GM21529 (cell line): ENCODE measurements around the gene MRPL34.
A peak's percentile ranks its signal among the peaks of the same experiment; 100 is the strongest.

Experiments used
- ATAC-seq: cut with Tn5 transposase; IDR thresholded peaks from one replicate; pipeline ENCODE4 v1.9.1; 2021; ENCODE audit not compliant: unreplicated experiment

MRPL34 gene

DNA sequence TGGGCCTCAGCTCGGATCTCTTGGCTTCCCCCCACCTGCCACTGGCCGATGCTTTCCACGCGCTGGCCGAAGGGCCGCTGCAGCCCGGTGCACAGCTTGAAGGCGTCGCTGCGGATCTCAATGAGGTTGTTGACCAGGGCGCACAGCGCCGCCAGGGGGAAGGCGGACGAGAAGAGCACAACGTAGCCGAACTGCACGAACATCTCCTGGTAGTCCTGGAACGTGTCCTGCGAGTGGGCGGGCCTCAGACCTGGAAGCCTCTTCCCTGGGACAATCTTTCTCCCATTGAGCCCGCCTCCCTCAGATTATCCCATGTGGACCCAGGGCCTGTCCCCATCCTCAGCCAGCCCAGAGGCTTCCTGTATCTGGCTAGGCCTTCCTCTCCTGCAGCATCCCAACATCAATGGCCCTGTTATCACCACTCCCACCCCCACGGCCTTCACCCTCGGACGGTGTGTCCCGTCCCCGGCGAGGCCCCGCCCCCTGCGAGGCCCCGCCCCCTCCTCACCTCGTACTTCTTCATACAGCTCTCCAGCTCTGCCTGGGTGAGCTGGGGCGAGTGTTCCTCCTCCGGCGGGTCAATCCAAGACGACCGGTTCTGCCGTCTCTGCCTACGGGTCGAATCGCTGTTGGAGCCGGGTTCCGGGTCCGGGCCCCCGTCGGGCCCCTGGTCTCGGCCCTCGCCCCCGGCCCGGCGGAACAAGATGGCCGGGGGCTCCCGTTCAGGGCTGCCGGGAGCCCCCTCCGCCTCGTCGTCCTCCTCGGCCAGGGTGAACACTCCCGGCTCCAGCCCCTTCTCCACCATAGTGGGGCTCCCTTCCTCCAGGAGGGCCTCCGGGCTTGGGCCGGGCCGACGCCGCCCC is 22.2 kb downstream of the MRPL34 start:
- no peak for ATAC-seq

DNA sequence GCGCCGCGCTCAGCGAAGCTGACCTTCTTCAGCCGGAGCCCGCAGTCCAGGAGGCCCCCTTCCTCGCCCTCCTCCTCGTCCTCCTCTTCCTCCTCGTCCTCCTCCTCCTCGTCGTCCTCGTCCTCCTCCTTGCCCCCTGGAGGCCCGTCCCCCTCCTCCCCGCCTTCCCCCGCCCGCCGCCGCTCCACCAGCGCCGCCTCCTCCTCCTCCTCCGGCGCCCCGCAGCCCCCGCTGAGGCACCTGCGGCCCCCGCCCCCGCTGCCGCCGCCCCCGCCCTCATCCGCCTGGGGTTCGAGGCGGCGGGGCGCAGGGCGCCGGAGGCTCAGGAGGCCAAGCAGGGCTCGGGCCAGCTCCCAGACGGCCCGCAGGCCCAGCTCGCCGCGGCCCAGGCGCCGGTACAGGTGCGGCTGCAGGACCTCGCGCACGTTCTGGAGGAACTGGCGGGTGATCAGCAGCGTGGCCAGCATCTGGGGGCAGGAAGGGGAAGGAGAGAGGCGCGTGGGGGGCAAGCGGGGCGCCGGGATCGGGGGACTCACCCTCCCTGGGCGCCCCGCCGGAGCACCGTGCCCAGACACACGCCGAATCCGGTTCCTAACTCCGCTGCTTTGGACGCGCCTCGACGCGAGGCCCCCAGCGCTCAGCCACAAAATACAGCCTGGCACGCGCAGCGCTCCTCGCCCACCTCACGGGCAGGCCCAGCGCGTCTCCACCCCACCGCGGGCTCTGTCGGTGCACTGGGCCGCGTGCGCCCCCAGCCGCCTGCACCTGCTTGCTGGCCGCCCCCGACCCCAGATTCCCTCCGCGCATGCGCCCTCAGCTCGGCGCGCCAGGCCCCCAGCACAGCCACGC is 23.1 kb downstream of the MRPL34 start:
- no peak for ATAC-seq

DNA sequence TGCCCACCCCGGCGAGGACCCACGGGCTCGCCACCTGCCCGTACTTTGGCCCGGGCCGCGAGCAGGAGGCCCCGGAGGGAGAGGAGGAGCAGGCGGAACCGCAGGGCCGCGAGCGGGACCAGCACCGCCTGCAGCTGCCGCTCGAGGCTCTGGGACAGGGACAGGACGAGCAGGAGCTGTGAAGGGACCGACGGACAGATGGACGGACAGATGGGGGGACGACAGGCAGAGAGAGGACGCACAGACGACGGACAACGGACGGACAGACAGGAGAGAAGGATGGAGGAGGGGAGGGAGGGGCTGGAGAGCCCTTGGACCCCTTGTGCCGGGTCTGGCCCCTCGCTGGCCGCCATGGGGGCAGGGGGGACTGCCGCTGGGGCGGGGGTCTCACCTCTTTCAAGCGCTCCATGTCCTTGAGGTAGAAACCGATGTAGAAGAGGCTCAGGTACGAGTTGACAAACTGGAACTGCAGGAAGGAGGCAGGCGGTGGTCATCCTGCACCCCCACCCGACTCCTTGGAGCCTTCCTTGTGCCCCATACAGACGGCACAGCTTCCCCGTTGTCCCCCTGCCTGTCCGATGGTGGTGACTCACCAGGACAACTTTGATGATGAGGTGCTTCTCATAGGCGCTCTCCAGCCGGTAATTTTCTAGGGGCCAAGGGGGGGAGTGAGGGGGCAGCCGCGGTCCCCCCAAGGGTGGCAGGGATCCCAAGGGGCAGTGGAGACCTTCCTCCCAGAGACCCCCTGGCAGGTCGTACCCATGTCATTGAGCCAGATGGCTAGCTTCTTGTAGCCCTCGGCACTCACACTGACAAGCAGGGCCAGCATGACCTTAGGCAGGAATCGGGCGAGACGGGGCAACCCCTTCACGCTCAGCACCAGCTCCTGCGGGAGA is 23.9 kb downstream of the MRPL34 start:
- no peak for ATAC-seq

DNA sequence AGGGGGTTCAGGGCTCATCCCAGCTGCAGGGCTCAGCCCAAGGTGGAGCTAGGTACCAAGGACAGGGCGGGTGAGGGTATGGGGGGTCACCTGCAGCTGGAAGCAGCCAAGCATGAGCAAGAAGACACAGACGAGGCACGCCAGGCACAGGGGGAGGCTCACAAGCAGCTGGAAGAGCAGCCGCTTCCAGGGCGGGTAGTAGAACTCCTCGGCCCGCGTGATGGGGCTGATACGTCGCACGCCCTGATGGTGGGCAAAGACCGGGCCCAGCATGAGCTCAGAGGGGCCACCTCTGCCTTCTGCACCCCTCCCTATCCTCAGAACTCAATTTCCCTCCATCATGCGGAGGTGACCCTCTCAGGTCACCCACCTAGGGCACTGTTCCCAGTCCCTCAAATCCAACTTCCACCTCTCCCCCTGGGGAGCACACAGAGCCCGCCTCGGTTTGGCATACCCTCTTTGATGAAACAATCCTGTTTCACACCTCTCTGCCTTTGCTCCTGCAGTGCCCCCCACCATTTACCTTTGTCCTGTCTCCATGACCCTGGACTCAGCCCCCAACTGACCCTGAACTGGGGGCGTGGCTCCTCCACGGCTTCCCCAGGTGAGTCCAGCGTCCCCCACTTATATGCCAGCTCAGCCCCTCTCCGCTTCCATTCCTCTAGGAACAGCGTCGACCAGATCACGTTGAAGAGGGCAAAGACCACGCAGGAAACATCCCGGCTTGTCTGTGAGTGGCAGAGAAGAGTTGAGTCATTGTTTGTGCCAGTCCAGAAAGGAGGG is 24.8 kb downstream of the MRPL34 start:
- no peak for ATAC-seq

DNA sequence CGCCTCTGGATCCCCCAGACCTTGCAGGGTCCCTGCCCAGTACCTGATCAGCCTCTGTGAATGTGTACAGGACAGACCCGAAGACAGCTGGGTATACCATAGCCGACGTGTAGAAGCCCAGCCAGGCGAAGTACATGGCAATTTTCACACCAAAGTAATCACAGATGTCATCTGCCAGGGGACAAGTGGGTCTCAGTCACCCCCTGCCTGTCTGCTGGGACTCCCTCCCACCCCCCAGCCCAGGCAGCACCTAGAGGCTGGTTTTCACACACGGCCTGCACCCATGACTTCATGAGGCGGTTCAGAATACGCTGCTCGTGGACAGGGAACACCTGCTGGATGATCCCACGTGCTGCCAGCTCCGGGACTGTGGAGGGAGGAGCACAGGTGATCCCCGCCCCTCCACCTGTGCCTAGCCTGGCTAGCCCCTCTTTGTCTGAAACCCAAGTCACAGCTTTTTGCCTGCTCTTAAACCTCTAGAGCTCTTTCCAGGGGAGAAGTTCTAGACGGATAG is 25.4 kb downstream of the MRPL34 start:
- no peak for ATAC-seq

DNA sequence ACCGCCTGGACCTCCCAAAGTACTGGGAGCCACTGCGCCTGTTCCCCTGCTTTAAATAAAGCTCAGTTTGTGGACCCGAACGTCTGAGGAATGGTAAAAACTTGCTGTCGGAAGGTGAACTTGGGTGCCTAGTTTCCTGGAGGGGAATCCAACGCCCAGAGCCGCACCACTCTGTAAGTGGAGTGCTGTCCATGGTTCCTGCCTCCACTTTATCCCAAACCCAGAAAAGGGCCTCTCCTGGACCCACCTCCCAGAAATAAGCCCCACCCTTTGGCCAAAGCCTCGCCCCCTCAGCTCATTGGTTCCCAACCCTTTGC is 26.6 kb downstream of the MRPL34 start:
- ATAC-seq, result no peak

DNA sequence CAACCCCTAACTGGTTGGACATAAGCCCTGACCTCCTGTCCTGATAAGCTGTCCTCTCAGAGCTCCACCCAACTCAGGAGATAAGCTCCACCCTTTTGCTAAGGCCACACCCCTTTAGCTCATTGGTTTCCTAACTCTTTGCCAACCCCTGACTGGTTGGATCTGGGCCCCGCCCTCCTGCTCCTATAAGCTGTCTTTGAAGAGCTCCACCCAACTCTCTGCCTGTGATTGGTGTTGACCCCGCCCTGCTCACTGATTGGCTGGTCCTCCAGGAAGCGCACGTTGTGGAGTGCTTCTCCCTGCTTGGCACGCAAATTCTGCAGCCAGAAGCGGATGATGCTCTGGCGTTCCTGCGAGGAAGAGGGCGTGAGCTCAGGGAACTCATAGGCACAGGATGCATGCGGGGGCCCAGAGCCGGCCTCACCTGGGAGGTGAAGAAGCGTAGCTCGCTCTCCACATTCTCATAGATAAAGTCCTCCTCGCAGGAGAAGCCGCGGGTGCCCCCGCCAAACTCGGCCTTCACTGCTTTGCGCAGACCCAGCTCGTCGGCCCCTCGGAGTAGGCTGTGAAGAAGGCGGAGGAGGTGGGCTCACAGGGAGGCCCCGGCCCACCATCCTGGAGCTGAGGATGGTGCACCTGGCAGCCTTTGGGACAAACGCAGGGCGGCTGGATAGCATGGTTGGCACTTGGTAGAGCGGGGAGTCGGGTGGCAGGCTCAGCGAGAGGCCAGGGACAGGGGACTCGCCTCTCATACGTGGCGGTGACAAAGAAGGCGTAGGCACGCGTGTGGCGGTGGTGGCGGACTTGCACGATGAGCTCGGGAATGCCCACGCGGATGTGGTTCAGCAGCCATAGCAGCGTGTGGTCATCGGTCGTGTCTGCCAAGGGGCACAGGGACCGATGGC is 27.3 kb downstream of the MRPL34 start:
- ATAC-seq, result no peak

DNA sequence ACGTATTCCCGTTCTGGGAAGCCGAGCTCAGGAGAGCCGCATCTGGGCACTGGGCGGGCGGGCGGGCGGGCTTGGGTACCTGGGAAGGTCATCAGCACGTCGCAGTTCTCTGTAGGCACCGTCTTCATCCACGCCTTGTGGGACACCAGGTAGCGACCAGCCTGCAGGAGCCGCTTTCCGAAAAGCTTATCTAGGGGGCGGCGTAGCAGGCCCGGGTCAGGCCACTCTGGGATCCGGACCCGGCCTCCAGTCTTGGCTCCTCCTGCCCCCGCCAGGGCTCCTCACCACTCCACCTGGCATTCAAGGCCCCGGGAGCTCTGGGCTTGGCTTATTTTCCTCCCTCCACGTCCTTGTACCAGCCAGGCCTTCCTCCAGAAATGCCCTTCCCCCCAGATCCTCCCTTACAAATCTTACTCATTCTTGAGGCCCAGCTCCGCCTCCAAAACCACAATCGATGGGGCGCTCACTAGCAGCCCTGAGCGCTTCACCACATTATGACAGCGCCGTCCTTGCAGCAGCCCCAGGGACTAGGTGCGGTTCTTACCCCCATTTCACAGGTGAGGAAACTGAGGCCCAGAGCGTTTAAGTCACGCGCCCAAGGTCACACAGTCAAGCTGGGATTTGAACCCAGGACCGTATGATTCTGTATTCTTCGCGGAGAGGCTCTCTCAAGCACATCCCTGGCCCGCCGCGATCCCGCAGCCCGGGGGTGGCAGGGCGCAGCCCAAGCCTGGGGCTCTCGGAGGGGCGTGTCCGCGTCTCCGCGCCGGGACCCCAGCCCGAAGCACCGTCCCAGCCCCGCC is 28.1 kb downstream of the MRPL34 start:
- ATAC-seq, result no peak

DNA sequence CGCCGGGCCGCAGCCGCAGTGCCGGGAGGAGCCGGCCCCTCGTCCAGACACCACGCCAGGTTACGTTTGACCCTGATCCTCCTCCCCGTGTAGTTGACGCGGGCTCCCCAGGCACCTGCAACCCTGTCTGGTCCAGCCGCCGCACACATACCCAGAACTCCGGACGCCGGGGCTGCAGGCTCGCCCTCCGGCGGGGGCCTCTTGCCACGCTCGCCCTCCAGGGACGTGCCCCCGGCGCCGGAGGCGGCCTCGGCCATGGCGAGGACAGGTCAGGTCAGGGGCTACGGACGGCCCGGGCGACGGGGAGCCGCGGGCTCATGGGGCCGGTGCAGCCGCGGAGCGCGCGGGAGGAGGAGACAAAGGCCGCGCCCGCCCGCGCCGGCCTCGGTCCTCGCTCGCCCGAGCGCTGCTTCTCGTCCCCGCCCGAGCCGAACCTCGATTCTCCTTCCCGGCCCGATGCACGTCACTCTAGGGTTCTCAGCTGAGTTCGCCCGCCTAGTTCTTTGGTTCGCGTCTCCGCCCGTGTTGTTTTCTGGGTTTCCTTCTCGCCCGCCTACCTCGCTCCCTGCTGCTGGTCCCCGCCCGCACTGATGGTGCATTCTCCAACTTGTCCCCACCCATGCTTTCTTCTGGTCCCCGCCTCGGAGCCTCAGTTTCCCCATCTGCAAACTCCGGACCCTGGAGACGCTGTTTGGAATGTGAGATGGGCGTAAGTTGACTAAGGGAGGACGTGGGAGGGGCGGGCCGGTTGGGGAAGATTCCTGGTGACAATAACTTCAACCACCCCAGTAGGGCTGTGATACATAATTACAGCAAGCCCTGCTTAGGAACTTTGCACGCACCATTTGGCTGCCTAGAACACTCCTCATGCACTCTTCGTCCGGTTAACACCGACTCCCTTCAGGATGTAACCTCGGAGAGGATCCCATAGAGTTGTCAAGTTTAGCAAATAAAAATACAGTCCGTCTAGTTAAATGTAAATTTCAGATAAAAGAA is 29.0 kb downstream of the MRPL34 start, which contains the start of gene ANO8:
ANO8 (minus strand) TSS at position 442 of the 996 bp plus-strand sequence; CDS start at position 257, 185 bp downstream.
- peak; percentile 48 for ATAC-seq

DNA sequence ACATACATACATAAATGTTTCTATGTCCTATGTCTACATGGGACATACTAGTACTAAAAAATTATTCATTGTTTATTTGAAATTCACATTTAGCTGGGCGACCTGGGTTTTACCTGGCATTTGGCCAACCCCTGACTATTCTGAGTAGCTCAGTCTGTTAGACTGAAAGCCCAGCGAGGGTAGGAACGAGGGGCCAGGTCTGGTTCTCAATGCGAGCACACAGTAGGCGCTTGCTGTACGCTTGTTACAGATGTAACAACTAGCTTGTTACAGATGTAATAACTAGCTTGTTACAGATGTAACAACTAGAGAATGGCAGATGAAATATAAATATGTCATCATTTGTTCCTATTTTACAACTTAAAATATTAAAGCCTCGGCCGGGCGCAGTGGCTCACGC is 29.9 kb downstream of the MRPL34 start:
- no peak for ATAC-seq

DNA sequence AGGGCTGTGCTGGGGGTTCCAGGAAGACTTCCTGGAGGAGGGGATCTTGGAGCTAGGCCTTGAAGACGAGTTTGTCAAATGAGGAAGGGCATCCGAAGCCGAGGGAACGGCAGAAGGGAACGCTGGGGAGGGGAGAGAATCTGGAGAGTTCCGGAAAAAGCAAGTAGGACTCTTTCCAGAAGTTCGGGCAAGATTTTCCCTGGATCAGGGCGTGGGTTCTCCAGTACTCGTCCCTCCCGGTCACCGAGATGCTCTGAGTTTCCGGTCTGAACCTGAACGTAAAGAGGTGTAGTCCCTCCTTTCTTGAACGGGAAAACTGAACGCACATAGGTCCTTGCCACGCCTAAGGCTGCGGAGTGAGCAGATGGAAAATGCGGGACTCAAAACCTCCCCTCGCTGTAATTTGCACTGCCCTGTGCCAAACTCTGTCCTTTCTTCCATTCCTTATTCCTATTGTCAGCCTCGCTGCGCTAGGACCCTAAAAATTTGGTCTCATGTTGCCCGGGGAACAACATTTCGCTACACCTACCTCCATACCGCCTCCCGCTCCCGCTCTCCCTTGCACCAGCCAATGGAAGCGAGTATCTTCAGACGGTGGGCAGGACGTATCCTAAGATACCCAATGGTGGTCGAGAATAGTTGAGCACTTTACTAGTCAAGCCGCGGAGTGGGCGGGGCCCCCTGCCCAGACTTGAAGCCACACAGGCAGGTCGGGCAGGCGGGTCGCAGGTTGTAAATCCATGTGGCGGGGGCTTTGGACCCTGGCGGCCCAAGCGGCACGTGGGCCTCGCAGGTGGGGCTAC is 31.4 kb downstream of the MRPL34 start, which contains the start of gene GTPBP3:
GTPBP3 (plus strand) TSS at position 682 of the 803 bp plus-strand sequence; CDS start at position 741, 59 bp downstream.
- peak; percentile 68 for ATAC-seq

DNA sequence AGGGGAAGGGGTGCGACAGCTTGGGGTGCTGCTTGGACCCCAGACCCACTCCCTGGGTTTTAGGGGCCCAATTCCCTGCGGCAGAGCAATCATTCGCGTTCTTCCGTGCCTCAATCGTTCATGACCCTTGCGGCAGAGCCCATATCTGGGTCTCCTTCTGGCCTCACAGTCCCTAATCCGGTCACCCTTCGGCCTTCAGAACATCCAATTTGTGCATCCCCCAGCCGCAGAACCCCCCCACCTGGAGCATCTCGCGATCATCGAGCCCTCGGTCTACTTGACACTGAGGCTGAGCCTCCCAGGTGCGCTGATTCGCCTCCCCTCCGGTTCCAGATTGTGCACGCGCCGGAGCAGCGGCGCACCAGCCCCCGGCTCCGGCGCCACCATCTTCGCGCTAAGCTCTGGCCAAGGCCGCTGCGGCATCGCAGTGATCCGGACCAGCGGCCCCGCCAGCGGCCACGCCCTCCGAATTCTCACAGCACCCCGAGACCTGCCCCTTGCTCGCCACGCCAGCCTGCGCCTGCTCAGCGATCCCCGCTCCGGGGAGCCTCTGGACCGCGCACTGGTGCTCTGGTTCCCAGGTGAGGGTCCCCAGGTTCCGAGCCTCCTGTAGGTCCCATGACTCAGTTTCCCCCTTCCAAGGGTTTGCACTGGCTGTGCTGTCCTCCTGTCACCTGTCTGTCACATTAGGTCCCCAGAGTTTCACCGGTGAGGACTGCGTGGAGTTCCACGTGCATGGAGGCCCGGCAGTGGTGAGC is 32.2 kb downstream of the MRPL34 start:
- no peak for ATAC-seq

DNA sequence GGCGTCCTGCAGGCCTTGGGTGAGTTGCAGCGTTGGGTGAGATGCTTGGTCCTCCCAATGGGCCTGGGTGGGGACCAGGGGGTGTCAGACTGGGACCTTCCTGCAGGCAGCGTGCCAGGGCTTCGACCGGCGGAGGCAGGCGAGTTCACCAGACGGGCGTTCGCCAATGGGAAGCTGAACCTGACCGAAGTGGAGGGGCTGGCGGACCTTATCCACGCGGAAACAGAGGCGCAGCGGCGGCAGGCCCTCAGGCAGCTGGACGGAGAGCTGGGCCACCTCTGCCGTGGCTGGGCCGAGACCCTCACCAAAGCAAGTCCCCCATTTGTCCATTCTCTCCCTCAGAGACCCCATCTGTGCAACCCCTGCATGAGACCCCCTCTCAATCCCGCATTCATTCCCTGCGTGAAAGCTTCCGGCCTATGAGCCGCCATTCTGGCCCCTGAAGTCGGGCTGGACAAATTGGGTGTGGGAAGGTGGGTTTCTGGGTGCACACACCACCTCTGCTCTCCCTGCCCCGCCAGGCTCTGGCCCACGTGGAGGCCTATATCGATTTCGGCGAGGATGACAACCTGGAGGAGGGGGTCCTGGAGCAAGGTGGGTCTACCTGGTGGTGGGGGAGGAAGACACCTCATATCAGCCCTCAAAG is 32.9 kb downstream of the MRPL34 start:
- ATAC-seq, result no peak

DNA sequence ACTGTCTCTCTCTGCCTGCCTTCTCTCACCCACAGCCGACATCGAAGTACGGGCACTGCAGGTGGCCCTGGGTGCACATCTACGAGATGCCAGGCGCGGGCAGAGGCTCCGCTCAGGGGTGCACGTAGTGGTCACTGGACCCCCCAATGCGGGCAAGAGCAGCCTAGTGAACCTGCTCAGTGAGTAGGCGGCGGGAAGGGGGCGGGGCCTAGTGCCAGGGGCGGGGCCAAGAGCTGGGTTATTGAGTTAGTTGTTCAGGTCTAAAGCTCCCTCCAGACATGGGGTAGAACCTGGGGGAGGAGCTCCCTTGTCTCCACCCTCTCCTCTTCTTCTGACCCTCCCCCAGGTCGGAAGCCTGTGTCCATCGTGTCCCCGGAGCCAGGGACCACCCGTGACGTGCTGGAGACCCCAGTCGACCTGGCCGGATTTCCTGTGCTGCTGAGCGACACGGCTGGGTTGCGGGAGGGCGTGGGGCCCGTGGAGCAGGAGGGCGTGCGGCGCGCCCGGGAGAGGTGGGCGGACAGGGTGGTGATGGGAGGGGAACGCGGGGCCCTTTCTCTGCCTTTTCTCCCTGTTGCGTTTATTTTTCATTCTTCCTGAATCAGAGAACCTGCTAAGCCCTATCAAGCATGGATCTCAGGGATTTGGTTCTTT is 33.5 kb downstream of the MRPL34 start:
- ATAC-seq, result no peak
